ENCODE results near the gene NDUFC2. TPM values are rescaled to one million over a fixed set of nuclear protein-coding genes. Genes with fewer than 3 reads are reported as not detected.

NDUFC2 gene
- total RNA-seq, 4 donors from 2014 or later, result 10.2 to 137 (median 66.7) TPM

- H3K9me3 ChIP-seq, result no peaks in the 10 kb centered on the region
- H3K4me1 ChIP-seq, result no peaks in the 10 kb centered on the region
- H3K4me3 ChIP-seq, result no peak overlapping the region
- no peak overlapping the region for H3K27ac ChIP-seq
- H3K27me3 ChIP-seq, result no peaks in the 10 kb centered on the region
- TF ChIP-seq POLR2A (IDR thresholded peaks at IDR 0.05) (no peak), CTCF (IDR thresholded peaks at IDR 0.05) (no peak)
- no peaks in the 10 kb centered on the region for H3K36me3 ChIP-seq
- intact Hi-C loops (cut with DNase I; ENCODE audit: low total_unique reads), result no loop called here
- no peak for DNase-seq
Observed at GRCh38 chr11:78054971-78055370, 24.7 kb downstream of the NDUFC2 start.

- intact Hi-C loops (cut with DNase I; ENCODE audit: low total_unique reads), result no loop called here
- Histone ChIP-seq H3K27ac (no peak overlapping the region), H3K9me3 (no peaks in the 10 kb centered on the region)
Observed at GRCh38 chr11:78050964-78051831, 28.5 kb downstream of the NDUFC2 start.

GRCh38 chr11:78049348-78049747, 30.3 kb downstream of the NDUFC2 start:
- Histone ChIP-seq H3K9me3 (no peaks in the 10 kb centered on the region), H3K36me3 (no peaks in the 10 kb centered on the region), H3K4me3 (no peak overlapping the region), H3K4me1 (no peaks in the 10 kb centered on the region), H3K27me3 (no peaks in the 10 kb centered on the region), H3K27ac (no peak overlapping the region)
- no peak for DNase-seq
- intact Hi-C loops (cut with DNase I; ENCODE audit: low total_unique reads), result no loop called here
- TF ChIP-seq CTCF (IDR thresholded peaks at IDR 0.05), result no peak
- TF ChIP-seq POLR2A (IDR thresholded peaks at IDR 0.05), result no peak

More at GRCh38 chr11:78050964-78051831, 28.5 kb downstream of the NDUFC2 start:
- no peaks in the 10 kb centered on the region for H3K27me3 ChIP-seq
- H3K4me3 ChIP-seq, result no peak overlapping the region
- H3K36me3 ChIP-seq, result no peaks in the 10 kb centered on the region
- TF ChIP-seq POLR2A (IDR thresholded peaks at IDR 0.05), result no peak
- no peak for DNase-seq
- H3K4me1 ChIP-seq, result no peaks in the 10 kb centered on the region

GRCh38 chr11:78048561-78048960, 31.1 kb downstream of the NDUFC2 start:
- H3K9me3 ChIP-seq, result no peaks in the 10 kb centered on the region
- H3K27me3 ChIP-seq, result no peaks in the 10 kb centered on the region
- H3K36me3 ChIP-seq, result no peaks in the 10 kb centered on the region
- no peak overlapping the region for H3K4me3 ChIP-seq
- no peak for DNase-seq
- no peaks in the 10 kb centered on the region for H3K4me1 ChIP-seq
- intact Hi-C loops (cut with DNase I; ENCODE audit: low total_unique reads), result no loop called here
- TF ChIP-seq CTCF (IDR thresholded peaks at IDR 0.05) (no peak), POLR2A (IDR thresholded peaks at IDR 0.05) (no peak)
- no peak overlapping the region for H3K27ac ChIP-seq

GRCh38 chr11:78046486-78046854, 33.2 kb downstream of the NDUFC2 start:
- intact Hi-C loops (cut with DNase I; ENCODE audit: low total_unique reads), result no loop called here
- TF ChIP-seq CTCF (IDR thresholded peaks at IDR 0.05) (no peak), POLR2A (IDR thresholded peaks at IDR 0.05) (no peak)
- Histone ChIP-seq H3K4me1 (no peaks in the 10 kb centered on the region), H3K9me3 (no peaks in the 10 kb centered on the region), H3K4me3 (peak overlapping the region in 1 of 2 donors; percentile 54), H3K27ac (peak overlapping the region; percentile 62 to 85), H3K27me3 (no peaks in the 10 kb centered on the region), H3K36me3 (no peaks in the 10 kb centered on the region)
- no peak for DNase-seq
